Upper lobe of left lung (tissue), 6 donors: ENCODE data around the gene RBM20. TPM values are rescaled to one million over a fixed set of nuclear protein-coding genes. Genes with fewer than 3 reads are reported as not detected.
"Not testable (repeated sequence)": the region's sequence is repeated elsewhere in the genome, so short reads cannot be mapped to it uniquely, and the experiment has no call there.

Experiments
- ATAC-seq, 2 donors: fragments of 200-7000 bp; cut with Tn5 transposase; one replicate each; pipeline ENCODE4 v1.9.1; 2022; ENCODE audit warnings: mild to moderate bottlenecking in 2 of 2, moderate library complexity in 2 of 2; ENCODE audit not compliant: low FRiP score in 2 of 2
- DNase-seq, 2 donors: peaks; one replicate each; pipeline ENCODE4 v3.0.0-alpha.2; 2019 to 2020
- H3K27ac ChIP-seq, 4 donors: fragments of 200-600 bp; sonication (generic); one replicate each; pipeline ENCODE4 v1.5.1; 2016 to 2019
- H3K27me3 ChIP-seq, 4 donors: fragments of 200-600 bp; sonication (generic); one replicate each; pipeline ENCODE4 v1.5.1; 2017 to 2019
- H3K36me3 ChIP-seq, 4 donors: fragments of 200-600 bp; sonication (generic); one replicate each; pipeline ENCODE4 v1.5.1; 2016 to 2019
- H3K4me1 ChIP-seq, 4 donors: fragments of 200-600 bp; sonication (generic); one replicate each; pipeline ENCODE4 v1.5.1; 2018 to 2019
- H3K4me3 ChIP-seq, 4 donors: fragments of 200-600 bp; sonication (generic); one replicate each; pipeline ENCODE4 v1.5.1; 2017 to 2019; ENCODE audit warnings: mild to moderate bottlenecking in 2 of 4, moderate library complexity in 1 of 4
- H3K9me3 ChIP-seq, 4 donors: fragments of 200-600 bp; sonication (generic); one replicate each; pipeline ENCODE4 v1.5.1; 2018 to 2019
- EP300 ChIP-seq, 4 donors: sonication (generic); formaldehyde crosslinking; IDR thresholded peaks; one replicate each; pipeline ENCODE4 v1.5.1; 2017; ENCODE audit warnings: antibody characterized with exemption in 4 of 4, control low read depth in 2 of 4
- POLR2A ChIP-seq, 4 donors: fragments of 450-650 bp; IDR thresholded peaks; one replicate each; pipeline ENCODE4 v1.5.1; 2016 to 2017; ENCODE audit warnings: antibody characterized with exemption in 4 of 4, mild to moderate bottlenecking in 2 of 4
- POLR2AphosphoS5 ChIP-seq, 2 donors: sonication (generic); formaldehyde crosslinking; IDR thresholded peaks; one replicate each; pipeline ENCODE4 v1.5.1; 2017; ENCODE audit warnings: antibody characterized with exemption in 2 of 2
- WGBS, 2 donors: methylation state at CpG; one replicate each; pipeline ENCODE4 v1.1.5; 2017 to 2018; 5-methylcytosine and 5-hydroxymethylcytosine counted together
- total RNA-seq, 6 donors: library from RNA; depleted of rRNA in 4 of 6; stranded (reverse); fragments of >200 nt in 4 of 6; gene quantifications; one replicate each; pipeline versions ENCODE4 v1.1.0 to v1.2.1, GENCODE V29; 2016 to 2021
- TF ChIP-seq, protein P1 (sequence below), 6 experiments: fragments of 450-650 bp in 4 of 6; fragments of 200-600 bp in 2 of 6; sonication (generic) in 2 of 6; IDR thresholded peaks; one replicate each; pipeline ENCODE4 v1.5.1; 2016 to 2019; ENCODE audit warnings: antibody characterized with exemption in 6 of 6
- donor health status: DM: no; HTN: no; CAD: no; lungs with moderate emphysema.
- donor health status: DM: no; HTN: yes; CAD: no; lungs with severe emphysema.

Gene RBM20
- total RNA-seq, 6 donors from 2014 or later, result 0.11 to 7.5 (median 1.5) TPM

GRCh38 chr10:110704906-110705476 lies 60.9 kb downstream of the RBM20 start:
- peaks cover 0 to 4% (median 0%) of the 10 kb centered on the region in 4 donors for H3K9me3 ChIP-seq
- H3K27ac ChIP-seq, result no peak overlapping the region
- ATAC-seq (no peak), DNase-seq (no peak)
- no peaks in the 10 kb centered on the region for H3K4me1 ChIP-seq
- TF ChIP-seq POLR2A (IDR thresholded peaks at IDR 0.05) (no peak), EP300 (IDR thresholded peaks at IDR 0.05) (no peak), POLR2AphosphoS5 (IDR thresholded peaks at IDR 0.05) (no peak)
- TF ChIP-seq, protein P1, sequence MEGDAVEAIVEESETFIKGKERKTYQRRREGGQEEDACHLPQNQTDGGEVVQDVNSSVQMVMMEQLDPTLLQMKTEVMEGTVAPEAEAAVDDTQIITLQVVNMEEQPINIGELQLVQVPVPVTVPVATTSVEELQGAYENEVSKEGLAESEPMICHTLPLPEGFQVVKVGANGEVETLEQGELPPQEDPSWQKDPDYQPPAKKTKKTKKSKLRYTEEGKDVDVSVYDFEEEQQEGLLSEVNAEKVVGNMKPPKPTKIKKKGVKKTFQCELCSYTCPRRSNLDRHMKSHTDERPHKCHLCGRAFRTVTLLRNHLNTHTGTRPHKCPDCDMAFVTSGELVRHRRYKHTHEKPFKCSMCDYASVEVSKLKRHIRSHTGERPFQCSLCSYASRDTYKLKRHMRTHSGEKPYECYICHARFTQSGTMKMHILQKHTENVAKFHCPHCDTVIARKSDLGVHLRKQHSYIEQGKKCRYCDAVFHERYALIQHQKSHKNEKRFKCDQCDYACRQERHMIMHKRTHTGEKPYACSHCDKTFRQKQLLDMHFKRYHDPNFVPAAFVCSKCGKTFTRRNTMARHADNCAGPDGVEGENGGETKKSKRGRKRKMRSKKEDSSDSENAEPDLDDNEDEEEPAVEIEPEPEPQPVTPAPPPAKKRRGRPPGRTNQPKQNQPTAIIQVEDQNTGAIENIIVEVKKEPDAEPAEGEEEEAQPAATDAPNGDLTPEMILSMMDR (IDR thresholded peaks at IDR 0.05), result no peak
- H3K27me3 ChIP-seq, result no peaks in the 10 kb centered on the region
- H3K36me3 ChIP-seq, result no peaks in the 10 kb centered on the region
- H3K4me3 ChIP-seq, result no peak overlapping the region
- WGBS, 2 donors, result 89 to 90% methylated on average over 5 of the region's 5 CpGs

DNA sequence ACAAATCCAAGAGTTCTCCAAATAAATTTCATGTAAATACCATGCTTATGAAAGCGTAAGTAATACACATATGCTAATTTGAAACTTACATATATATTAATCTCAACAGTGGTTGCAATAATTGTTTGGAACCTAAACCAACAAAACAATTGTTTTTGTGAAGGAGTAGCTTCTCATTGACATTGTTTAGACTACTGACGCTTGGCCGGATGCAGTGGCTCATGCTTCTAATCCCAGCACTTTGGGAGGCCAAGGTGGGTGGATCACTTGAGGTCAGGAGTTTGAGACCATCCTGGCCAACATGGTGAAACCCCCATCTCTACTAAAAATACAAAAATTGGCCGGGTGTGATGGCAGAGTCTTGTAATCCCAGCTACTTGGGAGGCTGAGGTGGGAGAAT lies 61.5 kb downstream of the RBM20 start:
- H3K27ac ChIP-seq, DNase-seq, H3K4me1 ChIP-seq, H3K4me3 ChIP-seq, ATAC-seq, H3K27me3 ChIP-seq, H3K9me3 ChIP-seq, H3K36me3 ChIP-seq: not testable (repeated sequence)
- WGBS, 2 donors, result 72 to 83% methylated on average over 4 of the region's 4 CpGs

DNA sequence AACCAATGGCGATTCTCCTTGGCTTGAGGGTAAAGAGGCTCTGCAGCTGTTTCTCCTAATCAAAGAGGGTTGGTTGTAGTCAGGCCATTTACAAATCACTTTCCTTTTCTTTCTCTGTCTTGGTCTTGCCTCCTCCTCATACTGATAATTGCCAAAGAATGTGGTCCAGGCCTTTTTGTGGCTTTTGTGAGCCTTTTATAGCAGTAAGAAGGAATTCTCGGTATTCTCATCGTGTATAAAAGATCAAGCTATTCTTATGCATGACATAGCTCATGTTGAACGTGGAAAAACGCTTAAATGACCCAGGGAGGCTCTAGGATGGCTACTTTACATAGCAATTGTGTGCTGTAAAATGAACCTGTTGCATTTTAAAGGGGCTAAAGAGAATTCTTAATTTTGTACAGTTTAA lies 62.6 kb downstream of the RBM20 start:
- TF ChIP-seq POLR2A (IDR thresholded peaks at IDR 0.05) (no peak), POLR2AphosphoS5 (IDR thresholded peaks at IDR 0.05) (no peak), EP300 (IDR thresholded peaks at IDR 0.05) (no peak)
- TF ChIP-seq, protein P1 (IDR thresholded peaks at IDR 0.05), result no peak
- peaks cover 0 to 4% (median 0%) of the 10 kb centered on the region in 4 donors for H3K9me3 ChIP-seq
- peak in 1 of 2 donors; percentile 44 for ATAC-seq

GRCh38 chr10:110708776-110709443 lies 64.8 kb downstream of the RBM20 start:
- Histone ChIP-seq H3K27ac (no peak overlapping the region), H3K27me3 (no peaks in the 10 kb centered on the region), H3K9me3 (peaks cover 0 to 4% (median 0%) of the 10 kb centered on the region in 4 donors), H3K4me1 (no peaks in the 10 kb centered on the region), H3K36me3 (no peaks in the 10 kb centered on the region), H3K4me3 (no peak overlapping the region)
- 59 to 86% methylated on average over 8 of the region's 8 CpGs for WGBS, 2 donors
- TF ChIP-seq, protein P1 (IDR thresholded peaks at IDR 0.05), result no peak
- no peak for TF ChIP-seq EP300 (IDR thresholded peaks at IDR 0.05)
- TF ChIP-seq POLR2AphosphoS5 (IDR thresholded peaks at IDR 0.05), result no peak
- TF ChIP-seq POLR2A (IDR thresholded peaks at IDR 0.05), result no peak
- no peak for ATAC-seq
- DNase-seq, result no peak

More for the DNA sequence above, 62.6 kb downstream of the RBM20 start:
- Histone ChIP-seq H3K27me3 (no peaks in the 10 kb centered on the region), H3K36me3 (no peaks in the 10 kb centered on the region), H3K27ac (no peak overlapping the region), H3K4me3 (no peak overlapping the region), H3K4me1 (no peaks in the 10 kb centered on the region)
- no peak for DNase-seq
- 66 to 84% methylated on average over 5 of the region's 5 CpGs for WGBS, 2 donors

DNA sequence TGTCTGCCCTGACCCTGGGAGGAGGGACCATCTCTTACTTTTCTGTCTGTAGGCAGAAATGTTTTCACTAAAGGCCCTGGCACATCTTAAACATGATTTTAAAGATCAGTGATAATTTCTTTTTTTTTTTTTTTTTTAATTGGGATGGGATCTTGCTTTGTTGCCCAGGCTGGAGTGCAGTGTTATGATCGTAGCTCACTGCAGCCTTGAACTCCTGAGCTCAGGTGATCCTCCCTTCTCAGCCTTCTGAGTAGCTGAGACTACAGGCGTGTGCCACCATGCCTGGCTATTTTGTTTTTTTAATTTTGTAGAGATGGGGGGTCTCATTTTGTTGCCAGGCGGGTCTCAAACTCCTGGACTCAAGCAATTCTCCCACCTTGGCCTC lies 65.3 kb downstream of the RBM20 start:
- no peaks in the 10 kb centered on the region for H3K9me3 ChIP-seq
- H3K27me3 ChIP-seq, result no peaks in the 10 kb centered on the region
- no peak overlapping the region for H3K4me3 ChIP-seq
- H3K27ac ChIP-seq, result no peak overlapping the region
- ATAC-seq (no peak), DNase-seq (no peak)
- H3K36me3 ChIP-seq, result no peaks in the 10 kb centered on the region
- WGBS, 2 donors, result 90 to 92% methylated on average over 3 of the region's 3 CpGs
- TF ChIP-seq POLR2A (IDR thresholded peaks at IDR 0.05) (no peak), POLR2AphosphoS5 (IDR thresholded peaks at IDR 0.05) (no peak), EP300 (IDR thresholded peaks at IDR 0.05) (no peak)
- TF ChIP-seq, protein P1 (IDR thresholded peaks at IDR 0.05), result no peak
- H3K4me1 ChIP-seq, result no peaks in the 10 kb centered on the region
